PC-3 (cell line): Measurements from ENCODE around the gene SLC25A25. TPM values are rescaled to one million over a fixed set of nuclear protein-coding genes. Genes with fewer than 3 reads are reported as not detected.

Experiments used
- ATAC-seq: fragments of 200-7000 bp; cut with Tn5 transposase; 2 replicates; pipeline ENCODE4 v1.9.1; 2020; ENCODE audit warnings: mild to moderate bottlenecking, moderate library complexity
- BruUV-seq: library from RNA; stranded (reverse); fragments of 400-500 nt; replicated peaks from 2 replicates; lab custom pipeline; 2021; lab: Mats Ljungman, UMichigan
- CTCF ChIA-PET: fragments of 300-600 bp; sonication (Branson Sonifier 250); formaldehyde crosslinking; loops from one replicate; lab custom pipeline; 2022; ENCODE audit warnings: antibody characterized with exemption; lab: Charles Lee
- POLR2A ChIA-PET: fragments of 300-600 bp; sonication (Branson Sonifier 250); formaldehyde crosslinking; loops from one replicate; lab custom pipeline; 2022; ENCODE audit warnings: antibody characterized with exemption; ENCODE audit not compliant: unreplicated experiment; lab: Charles Lee
- DNase-seq: peaks from one replicate; pipeline ENCODE4 v3.0.0-alpha.2; 2015
- H2AFZ ChIP-seq: fragments of 300-600 bp; sonication (generic); 2 replicates; pipeline ENCODE4 v1.6.0; 2016; ENCODE audit warnings: antibody characterized with exemption, low read length
- H3F3A ChIP-seq: fragments of 300-600 bp; sonication (generic); one replicate; pipeline ENCODE4 v1.6.0; 2017; ENCODE audit warnings: antibody characterized with exemption, low read length, control low read depth, mild to moderate bottlenecking; ENCODE audit not compliant: unreplicated experiment
- H3K27ac ChIP-seq: fragments of 300-600 bp; sonication (generic); 2 replicates; pipeline ENCODE4 v1.5.1; 2016; ENCODE audit warnings: mild to moderate bottlenecking, low read length
- H3K27me3 ChIP-seq: fragments of 300-600 bp; sonication (generic); 2 replicates; pipeline ENCODE4 v1.6.1; 2016; ENCODE audit warnings: low read length, mixed read lengths
- H3K36me3 ChIP-seq: fragments of 300-600 bp; sonication (generic); 2 replicates; pipeline ENCODE4 v1.6.1; 2016; ENCODE audit warnings: low read depth, mixed run types, low read length, mixed read lengths
- H3K4me1 ChIP-seq: fragments of 300-600 bp; sonication (generic); 2 replicates; pipeline ENCODE4 v1.5.1; 2016; ENCODE audit warnings: low read length; ENCODE audit not compliant: insufficient read depth
- H3K4me2 ChIP-seq: fragments of 300-600 bp; sonication (generic); 2 replicates; pipeline ENCODE4 v1.6.0; 2016; ENCODE audit warnings: low read length
- H3K4me3 ChIP-seq: fragments of 300-600 bp; sonication (generic); 2 replicates; pipeline ENCODE4 v1.5.1; 2016; ENCODE audit warnings: mild to moderate bottlenecking, low read length, mixed read lengths
- H3K79me2 ChIP-seq: fragments of 300-600 bp; sonication (generic); 2 replicates; pipeline ENCODE4 v1.6.1; 2017; ENCODE audit warnings: low read length, mixed read lengths
- H3K9ac ChIP-seq: fragments of 300-600 bp; sonication (generic); 2 replicates; pipeline ENCODE4 v1.6.0; 2016; ENCODE audit warnings: mild to moderate bottlenecking, low read length
- H3K9me2 ChIP-seq: fragments of 300-600 bp; sonication (generic); replicated peaks from 2 replicates; pipeline ENCODE4 v1.6.1; 2016; ENCODE audit warnings: mixed run types, low read length, mixed read lengths
- H3K9me3 ChIP-seq: fragments of 300-600 bp; sonication (generic); 2 replicates; pipeline ENCODE4 v1.6.1; 2016; ENCODE audit warnings: low read length, mixed read lengths
- H4K20me1 ChIP-seq: fragments of 300-600 bp; sonication (generic); 2 replicates; pipeline ENCODE4 v1.6.1; 2016; ENCODE audit warnings: low read length, mixed read lengths
- CTCF ChIP-seq: fragments of 300-600 bp; sonication (generic); conservative IDR thresholded peaks from 2 replicates; pipeline ENCODE4 v1.5.1; 2017; ENCODE audit warnings: antibody characterized with exemption, low read depth, mild to moderate bottlenecking, low read length
- EZH2 ChIP-seq: fragments of 300-600 bp; sonication (generic); IDR thresholded peaks from one replicate; pipeline ENCODE4 v1.6.1; 2017; ENCODE audit warnings: antibody characterized with exemption, mild to moderate bottlenecking, low read length; ENCODE audit not compliant: unreplicated experiment
- EZH2phosphoT487 ChIP-seq: fragments of 300-600 bp; sonication (generic); IDR thresholded peaks from 2 replicates; pipeline ENCODE4 v1.6.1; 2018; ENCODE audit warnings: mild to moderate bottlenecking, antibody characterized with exemption, low read length, borderline replicate concordance
- intact Hi-C: fragments of 100-400 bp; cut with micrococcal nuclease; formaldehyde crosslinking; loops from 2 replicates; pipeline ENCODE4 v1.9.0; 2023
- total RNA-seq: library from RNA; depleted of rRNA; stranded (reverse); fragments of >200 nt; gene quantifications from 2 replicates; pipeline ENCODE4 v1.2.3, GENCODE V29; 2014

The SLC25A25 gene
- total RNA-seq, 1 experiment from 2014 or later = 25.2 TPM

DNA sequence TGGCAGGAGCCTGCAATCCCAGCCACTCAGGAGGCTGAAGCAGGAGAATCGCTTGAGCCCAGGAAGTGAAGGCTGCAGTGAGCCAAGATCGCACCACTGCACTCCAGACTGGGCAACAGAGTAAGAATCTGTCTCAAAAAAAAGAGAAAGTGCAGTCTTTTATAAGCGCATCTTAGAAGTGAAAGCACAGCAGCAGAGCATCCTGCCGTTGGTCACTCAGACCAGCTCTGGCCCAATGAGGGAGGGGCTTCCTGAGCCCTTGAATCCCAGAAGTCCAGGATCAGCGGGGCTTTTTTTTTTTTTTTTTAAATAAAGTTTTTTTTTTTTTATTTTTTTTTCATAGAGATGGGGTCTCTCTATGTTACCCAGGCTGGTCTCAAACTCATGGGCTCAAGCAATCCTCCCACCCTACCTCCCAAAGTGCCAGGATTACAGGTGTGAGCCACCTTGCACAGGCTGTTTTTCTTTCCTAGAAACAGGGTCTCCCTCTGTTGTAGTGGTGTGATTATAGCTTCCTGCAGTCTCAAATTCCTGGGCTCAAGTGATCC, 43.2 kb upstream of the SLC25A25 start:
- DNase-seq (no peak), ATAC-seq (no peak)
- H3K27ac ChIP-seq = no peak overlapping the region
- ChIA-PET CTCF (interaction anchor here (0.6 kb wide), 1 partner anchor 93 kb away, joined by 3 read pairs; no protein-coding TSS in a partner anchor), POLR2A (no interaction called here)
- no TSS peak for BruUV-seq
- H3K9me2 ChIP-seq = no peaks in the 10 kb centered on the region
- H3K9ac ChIP-seq = no peak overlapping the region
- no peaks in the 10 kb centered on the region for H3K79me2 ChIP-seq
- no peak for TF ChIP-seq EZH2
- no peak for TF ChIP-seq EZH2phosphoT487
- no peak for TF ChIP-seq CTCF
- no peaks in the 10 kb centered on the region for H3K27me3 ChIP-seq
- H3K9me3 ChIP-seq = no peaks in the 10 kb centered on the region
- no peak overlapping the region for H2AFZ ChIP-seq
- no peaks in the 10 kb centered on the region for H3K36me3 ChIP-seq
- no peak overlapping the region for H3K4me3 ChIP-seq
- H4K20me1 ChIP-seq = no peaks in the 10 kb centered on the region
- no peaks in the 10 kb centered on the region for H3F3A ChIP-seq
- peaks cover 4% of the 10 kb centered on the region; the same call in 1 of the 2 replicates for H3K4me1 ChIP-seq
- intact Hi-C loops = no loop called here
- H3K4me2 ChIP-seq = no peak overlapping the region

DNA sequence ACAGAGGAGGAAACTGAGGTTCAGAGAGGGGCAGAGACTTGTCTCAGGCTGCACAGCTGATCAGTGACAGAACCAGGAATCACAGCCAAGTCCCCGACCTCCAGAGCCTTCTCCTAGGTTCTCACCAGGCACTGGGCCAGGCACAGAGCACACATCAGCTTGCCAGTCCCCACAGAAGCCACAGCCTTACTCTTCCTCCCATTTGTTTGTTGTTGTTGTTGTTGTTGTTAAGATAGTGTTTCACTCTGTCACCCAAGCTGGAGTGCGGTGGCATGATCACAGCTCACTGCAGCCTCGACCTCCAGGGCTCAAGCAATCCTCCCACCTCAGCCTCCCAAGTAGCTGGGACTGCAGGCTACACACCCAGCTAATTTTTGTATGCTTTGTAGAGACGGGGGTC, 42.3 kb upstream of the SLC25A25 start:
- H3K9ac ChIP-seq = no peak overlapping the region
- no peaks in the 10 kb centered on the region for H3K79me2 ChIP-seq
- no peaks in the 10 kb centered on the region for H3K9me3 ChIP-seq
- no peak overlapping the region for H3K4me3 ChIP-seq
- DNase-seq = no peak
- no peaks in the 10 kb centered on the region for H3K27me3 ChIP-seq
- no peaks in the 10 kb centered on the region for H4K20me1 ChIP-seq
- H2AFZ ChIP-seq = no peak overlapping the region
- no peaks in the 10 kb centered on the region for H3K9me2 ChIP-seq
- H3K36me3 ChIP-seq = no peaks in the 10 kb centered on the region
- ChIA-PET POLR2A (no interaction called here), CTCF (no interaction called here)
- peaks cover 4% of the 10 kb centered on the region; the same call in 1 of the 2 replicates for H3K4me1 ChIP-seq
- no peak for TF ChIP-seq EZH2phosphoT487
- no peak for ATAC-seq
- BruUV-seq = no TSS peak
- intact Hi-C loops = no loop called here
- no peak overlapping the region for H3K27ac ChIP-seq
- no peaks in the 10 kb centered on the region for H3F3A ChIP-seq
- no peak overlapping the region for H3K4me2 ChIP-seq

DNA sequence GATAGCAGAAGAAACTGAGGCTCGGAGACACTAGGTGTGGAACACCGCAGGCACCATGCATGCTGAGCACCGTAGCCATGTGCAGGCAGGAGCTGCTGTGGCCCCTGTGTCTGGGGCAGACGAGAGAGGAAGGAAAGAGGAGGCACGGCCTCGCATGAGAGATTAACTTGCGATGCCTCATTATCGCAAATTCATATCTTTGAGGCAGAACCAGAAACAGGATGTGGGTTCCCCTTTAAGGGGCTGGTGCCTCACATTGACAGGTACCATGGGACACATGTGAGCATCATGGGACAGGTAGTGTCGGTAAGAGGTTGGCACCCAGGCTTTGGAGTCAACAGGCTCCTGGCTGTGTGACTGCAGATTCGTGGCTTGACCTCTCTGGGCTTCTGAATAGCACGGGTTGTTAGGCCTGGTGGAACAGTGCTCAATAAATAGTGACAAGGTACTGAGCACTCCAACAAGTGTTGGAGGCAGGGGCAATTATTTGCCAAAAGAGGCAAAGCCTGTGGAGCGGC, 41.7 kb upstream of the SLC25A25 start:
- TF ChIP-seq CTCF (no peak), EZH2 (no peak), EZH2phosphoT487 (no peak)
- DNase-seq (no peak), ATAC-seq (no peak)
- no peaks in the 10 kb centered on the region for H3F3A ChIP-seq
- H3K27me3 ChIP-seq = no peaks in the 10 kb centered on the region
- CTCF ChIA-PET = no interaction called here
- no peak overlapping the region for H3K4me2 ChIP-seq
- no peak overlapping the region for H2AFZ ChIP-seq
- no TSS peak for BruUV-seq
- no peaks in the 10 kb centered on the region for H3K9me3 ChIP-seq
- peaks cover 4% of the 10 kb centered on the region; the same call in 1 of the 2 replicates for H3K4me1 ChIP-seq
- no peak overlapping the region for H3K4me3 ChIP-seq
- no peak overlapping the region for H3K9ac ChIP-seq
- intact Hi-C loops = no loop called here
- no peaks in the 10 kb centered on the region for H3K79me2 ChIP-seq
- POLR2A ChIA-PET = no interaction called here
- no peaks in the 10 kb centered on the region for H3K36me3 ChIP-seq
- H3K9me2 ChIP-seq = no peaks in the 10 kb centered on the region
- no peaks in the 10 kb centered on the region for H4K20me1 ChIP-seq
- H3K27ac ChIP-seq = no peak overlapping the region
